Testis (tissue), 2 donors: ENCODE measurements around the gene OMA1.

ENCODE experiments used
- CTCF ChIP-seq, 3 experiments: fragments of 450-650 bp in 2 of 3; fragments of 200-600 bp in 1 of 3; sonication (generic) in 1 of 3; IDR thresholded peaks; one replicate each; pipeline ENCODE4 v1.5.1; 2016 to 2019; ENCODE audit warnings: antibody characterized with exemption in 3 of 3, mild to moderate bottlenecking in 2 of 3, moderate library complexity in 1 of 3
- POLR2A ChIP-seq: fragments of 450-650 bp; IDR thresholded peaks from one replicate; pipeline ENCODE4 v1.6.1; 2017; ENCODE audit warnings: antibody characterized with exemption, mild to moderate bottlenecking, moderate library complexity

DNA sequence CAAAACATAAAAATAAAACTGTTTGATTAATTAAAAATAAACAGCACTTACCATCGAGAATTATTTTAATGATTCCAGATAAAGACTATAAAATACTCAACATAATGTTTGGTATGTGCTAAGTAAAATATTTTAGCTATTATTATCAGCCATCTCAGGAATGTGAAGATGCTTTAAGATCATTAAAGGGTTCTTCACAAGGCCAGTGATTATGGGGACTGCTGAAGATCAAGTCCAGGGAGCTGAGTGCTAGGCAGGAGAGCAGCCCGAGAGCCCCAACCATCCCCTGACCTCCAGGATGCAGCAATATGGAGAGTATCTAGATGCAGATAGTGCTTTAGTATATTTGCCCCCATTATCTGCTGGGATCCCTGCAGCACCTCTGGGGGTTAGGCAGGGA, 35.1 kb upstream of the OMA1 start:
- TF ChIP-seq CTCF (IDR thresholded peaks at IDR 0.05), result no peak
- no peak for TF ChIP-seq POLR2A
